Caco-2 (cell line): ENCODE results near the gene HES7. TPM values are rescaled to one million over a fixed set of nuclear protein-coding genes. Genes with fewer than 3 reads are reported as not detected.

Experiments used
- BruUV-seq: library from RNA; stranded (reverse); fragments of 400-500 nt; replicated peaks from 2 replicates; lab custom pipeline; 2021; lab: Mats Ljungman, UMichigan
- CTCF ChIA-PET: fragments of 300-600 bp; sonication (Branson Sonifier 250); formaldehyde crosslinking; loops from one replicate; lab custom pipeline; 2022; ENCODE audit warnings: antibody characterized with exemption; lab: Charles Lee
- POLR2A ChIA-PET: fragments of 300-600 bp; sonication (Branson Sonifier 250); formaldehyde crosslinking; loops from one replicate; lab custom pipeline; 2022; ENCODE audit warnings: antibody characterized with exemption; lab: Charles Lee
- DNase-seq, 2 experiments: peaks; one replicate each; pipeline versions ENCODE4 v3.0.0 to v3.0.0-alpha.2; 2020 to 2022
- H3K27me3 ChIP-seq: replicated peaks from 2 replicates; pipeline ENCODE4 v1.6.0; 2011; ENCODE audit warnings: low read length; ENCODE audit not compliant: control insufficient read depth, insufficient read depth
- H3K36me3 ChIP-seq: 2 replicates; pipeline ENCODE4 v1.5.1; 2011; ENCODE audit warnings: low read length; ENCODE audit not compliant: control insufficient read depth, insufficient read depth
- H3K4me1 ChIP-seq: fragments of 250-450 bp; sonication (Bioruptor Pico); 2 replicates; pipeline ENCODE4 v1.5.1; 2020; ENCODE audit warnings: mild to moderate bottlenecking
- H3K4me3 ChIP-seq: 2 replicates; pipeline ENCODE4 v1.5.1; 2011; ENCODE audit warnings: low read depth, mild to moderate bottlenecking, control low read depth, low read length
- H3K9me3 ChIP-seq: fragments of 250-450 bp; sonication (Bioruptor Pico); 2 replicates; pipeline ENCODE4 v1.5.1; 2020; ENCODE audit warnings: mild to moderate bottlenecking, moderate library complexity
- H3K27ac Mint-ChIP-seq: one replicate; pipeline ENCODE4 v1.8.0; 2022; ENCODE audit warnings: mixed read lengths; ENCODE audit not compliant: unreplicated experiment
- H3K27me3 Mint-ChIP-seq: one replicate; pipeline ENCODE4 v1.8.0; 2022; ENCODE audit warnings: mixed read lengths; ENCODE audit not compliant: insufficient read depth, unreplicated experiment
- H3K36me3 Mint-ChIP-seq: one replicate; pipeline ENCODE4 v1.8.0; 2022; ENCODE audit warnings: mild to moderate bottlenecking, mixed read lengths; ENCODE audit not compliant: insufficient read depth, unreplicated experiment
- H3K4me1 Mint-ChIP-seq: one replicate; pipeline ENCODE4 v1.8.0; 2022; ENCODE audit warnings: low read depth, mixed read lengths; ENCODE audit not compliant: unreplicated experiment
- H3K4me3 Mint-ChIP-seq: one replicate; pipeline ENCODE4 v1.8.0; 2022; ENCODE audit warnings: mild to moderate bottlenecking, moderate library complexity, mixed read lengths; ENCODE audit not compliant: unreplicated experiment
- H3K9me3 Mint-ChIP-seq: one replicate; pipeline ENCODE4 v1.8.0; 2022; ENCODE audit warnings: mixed read lengths; ENCODE audit not compliant: unreplicated experiment
- intact Hi-C: fragments of 100-400 bp; cut with micrococcal nuclease; formaldehyde crosslinking; loops from one replicate; pipeline ENCODE4 v1.10.0; 2022; ENCODE audit not compliant: unreplicated experiment
- total RNA-seq: library from RNA; stranded (reverse); gene quantifications from 2 replicates; pipeline ENCODE4 v1.2.3, GENCODE V29; 2022
- TF ChIP-seq, protein P1 (sequence below), 2 experiments: fragments of 200-600 bp in 1 of 2; IDR thresholded peaks; 1 replicate in 1 of 2; 2 replicates in 1 of 2; pipeline versions ENCODE4 v1.5.1 to v1.8.0; 2011 to 2022; ENCODE audit warnings: antibody characterized with exemption in 1 of 2, control low read depth in 1 of 2, inconsistent platforms in 1 of 2, low read depth in 1 of 2, low read length in 1 of 2, mild to moderate bottlenecking in 1 of 2, moderate library complexity in 1 of 2; ENCODE audit not compliant: insufficient read depth in 1 of 2, severe bottlenecking in 1 of 2, unreplicated experiment in 1 of 2

The HES7 gene
- total RNA-seq, 1 experiment from 2014 or later: not detected

- Mint-ChIP-seq H3K4me3 (peak overlapping the region; percentile 87), H3K27me3 (peaks cover 2% of the 10 kb centered on the region), H3K27ac (no peak overlapping the region), H3K4me1 (peaks cover 43% of the 10 kb centered on the region), H3K9me3 (no peaks in the 10 kb centered on the region), H3K36me3 (peaks cover 50% of the 10 kb centered on the region)
- CTCF ChIA-PET: no interaction called here
- TF ChIP-seq, protein P1, sequence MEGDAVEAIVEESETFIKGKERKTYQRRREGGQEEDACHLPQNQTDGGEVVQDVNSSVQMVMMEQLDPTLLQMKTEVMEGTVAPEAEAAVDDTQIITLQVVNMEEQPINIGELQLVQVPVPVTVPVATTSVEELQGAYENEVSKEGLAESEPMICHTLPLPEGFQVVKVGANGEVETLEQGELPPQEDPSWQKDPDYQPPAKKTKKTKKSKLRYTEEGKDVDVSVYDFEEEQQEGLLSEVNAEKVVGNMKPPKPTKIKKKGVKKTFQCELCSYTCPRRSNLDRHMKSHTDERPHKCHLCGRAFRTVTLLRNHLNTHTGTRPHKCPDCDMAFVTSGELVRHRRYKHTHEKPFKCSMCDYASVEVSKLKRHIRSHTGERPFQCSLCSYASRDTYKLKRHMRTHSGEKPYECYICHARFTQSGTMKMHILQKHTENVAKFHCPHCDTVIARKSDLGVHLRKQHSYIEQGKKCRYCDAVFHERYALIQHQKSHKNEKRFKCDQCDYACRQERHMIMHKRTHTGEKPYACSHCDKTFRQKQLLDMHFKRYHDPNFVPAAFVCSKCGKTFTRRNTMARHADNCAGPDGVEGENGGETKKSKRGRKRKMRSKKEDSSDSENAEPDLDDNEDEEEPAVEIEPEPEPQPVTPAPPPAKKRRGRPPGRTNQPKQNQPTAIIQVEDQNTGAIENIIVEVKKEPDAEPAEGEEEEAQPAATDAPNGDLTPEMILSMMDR (IDR thresholded peaks at IDR 0.05; ENCODE audit: insufficient read depth in 1 of 2, low read depth in 1 of 2, low read length in 1 of 2, severe bottlenecking in 1 of 2, unreplicated experiment in 1 of 2): no peak
- H3K4me3 ChIP-seq: peak overlapping the region; percentile 37
- H3K4me1 ChIP-seq: no peaks in the 10 kb centered on the region; the same call in 1 of the 2 replicates
- H3K9me3 ChIP-seq: no peaks in the 10 kb centered on the region
- BruUV-seq: no TSS peak
- no peaks in the 10 kb centered on the region; the same call in 1 of the 2 replicates for H3K27me3 ChIP-seq
- DNase-seq: no peak
- POLR2A ChIA-PET: interaction anchor here (0.8 kb wide), 1 partner anchor 32 kb away, joined by 3 read pairs; no protein-coding TSS in a partner anchor
- no peaks in the 10 kb centered on the region for H3K36me3 ChIP-seq
- intact Hi-C loops: loop anchor here (2.0 kb wide), 2 partner anchors 14 to 34 kb away; no protein-coding TSS in a partner anchor
Measured at GRCh38 chr17:8124350-8125153, 646 bp upstream of the HES7 start.

DNA sequence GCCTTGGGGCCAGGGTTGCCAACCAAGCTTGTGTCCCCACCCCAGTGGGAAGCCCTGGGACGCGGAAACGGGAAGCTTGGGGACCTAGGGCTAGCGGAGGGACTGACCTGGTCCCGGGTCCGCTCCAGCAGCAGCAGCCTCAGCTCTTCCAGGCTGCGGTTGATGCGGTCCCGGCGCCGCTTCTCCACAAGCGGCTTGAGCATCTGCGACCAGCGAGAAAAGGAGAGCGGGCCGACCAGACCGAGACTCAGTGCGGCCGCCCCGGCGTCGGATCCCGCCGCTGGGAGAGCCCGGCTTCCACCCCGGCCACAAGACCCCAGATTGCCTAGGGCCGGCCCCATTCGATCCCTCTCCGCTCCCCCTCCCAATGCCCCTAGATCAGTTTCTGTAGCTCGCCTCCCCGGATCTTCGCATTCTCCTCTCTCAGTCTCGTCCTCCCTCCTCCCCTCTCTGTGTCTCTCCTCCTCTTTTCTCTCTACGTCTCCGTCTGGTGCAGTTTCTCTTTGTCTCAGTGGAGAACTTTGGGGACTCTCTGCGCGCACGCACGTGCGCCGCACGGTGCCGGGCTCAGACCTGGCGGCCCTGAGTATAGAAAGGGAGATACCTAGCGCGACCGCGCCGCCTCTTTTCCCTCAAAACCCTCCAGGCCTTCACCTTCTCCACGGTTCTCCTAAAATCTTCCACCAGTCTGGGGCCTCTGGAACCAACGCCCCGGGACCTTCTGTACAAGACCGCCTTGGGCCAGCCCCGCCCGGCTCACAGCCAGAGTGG is 797 bp downstream of the HES7 start:
- intact Hi-C loops: no loop called here
- Histone ChIP-seq H3K4me1 (no peaks in the 10 kb centered on the region; the same call in 1 of the 2 replicates), H3K9me3 (no peaks in the 10 kb centered on the region), H3K4me3 (peak overlapping the region; percentile 37), H3K36me3 (no peaks in the 10 kb centered on the region), H3K27me3 (no peaks in the 10 kb centered on the region; the same call in 1 of the 2 replicates)
- no peaks in the 10 kb centered on the region for H3K9me3 Mint-ChIP-seq
- H3K27ac Mint-ChIP-seq: no peak overlapping the region
- peaks cover 44% of the 10 kb centered on the region for H3K4me1 Mint-ChIP-seq
- TF ChIP-seq, protein P1 (IDR thresholded peaks at IDR 0.05; ENCODE audit: insufficient read depth in 1 of 2, low read depth in 1 of 2, low read length in 1 of 2, severe bottlenecking in 1 of 2, unreplicated experiment in 1 of 2): no peak
- POLR2A ChIA-PET: no interaction called here
- peaks cover 2% of the 10 kb centered on the region for H3K27me3 Mint-ChIP-seq
- H3K36me3 Mint-ChIP-seq: peaks cover 63% of the 10 kb centered on the region
- CTCF ChIA-PET: interaction anchor here (0.7 kb wide), 1 partner anchor 100 kb away, joined by 3 read pairs; no protein-coding TSS in a partner anchor
- DNase-seq: no peak
- no TSS peak for BruUV-seq
- H3K4me3 Mint-ChIP-seq: peak overlapping the region; percentile 87

DNA sequence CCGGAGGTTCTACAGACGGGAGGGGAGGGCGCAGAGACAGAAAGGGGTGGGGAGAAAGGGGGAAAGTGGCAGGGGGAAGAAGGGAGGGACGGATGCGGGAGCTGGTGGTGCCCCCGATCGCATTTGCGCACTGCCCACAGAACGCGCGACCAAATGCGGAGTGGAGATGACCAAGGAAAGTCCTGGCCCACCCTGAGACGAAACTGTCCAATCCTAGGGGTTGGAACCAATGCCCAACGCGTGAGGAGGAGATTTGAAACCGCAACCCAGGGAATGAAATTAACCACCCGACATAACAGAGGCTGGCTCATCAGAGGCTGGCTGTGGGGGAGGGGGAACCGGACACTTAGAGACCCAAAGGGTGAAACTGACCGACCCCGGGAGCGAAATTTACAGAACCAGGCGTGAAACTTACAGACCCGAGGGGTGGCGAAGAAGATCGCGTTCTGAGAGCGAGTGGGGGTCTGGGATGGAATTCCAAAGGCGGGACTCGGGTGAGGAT is 1.4 kb downstream of the HES7 start:
- peaks cover 2% of the 10 kb centered on the region for H3K27me3 Mint-ChIP-seq
- no peaks in the 10 kb centered on the region; the same call in 1 of the 2 replicates for H3K4me1 ChIP-seq
- intact Hi-C loops: no loop called here
- no peak for DNase-seq
- no peaks in the 10 kb centered on the region for H3K9me3 Mint-ChIP-seq
- TF ChIP-seq, protein P1 (IDR thresholded peaks at IDR 0.05; ENCODE audit: insufficient read depth in 1 of 2, low read depth in 1 of 2, low read length in 1 of 2, severe bottlenecking in 1 of 2, unreplicated experiment in 1 of 2): no peak
- peak overlapping the region; percentile 87 for H3K4me3 Mint-ChIP-seq
- H3K36me3 ChIP-seq: no peaks in the 10 kb centered on the region
- no peaks in the 10 kb centered on the region for H3K9me3 ChIP-seq
- H3K4me3 ChIP-seq: peak overlapping the region; percentile 37
- peaks cover 44% of the 10 kb centered on the region for H3K4me1 Mint-ChIP-seq
- POLR2A ChIA-PET: no interaction called here
- BruUV-seq: no TSS peak
- H3K27ac Mint-ChIP-seq: no peak overlapping the region
- CTCF ChIA-PET: interaction anchor here (0.7 kb wide), 1 partner anchor 173 kb away, joined by 3 read pairs; the partner anchor contains the start of gene SLC25A35
- H3K36me3 Mint-ChIP-seq: peaks cover 69% of the 10 kb centered on the region
- H3K27me3 ChIP-seq: no peaks in the 10 kb centered on the region; the same call in 1 of the 2 replicates
